ENCODE results near the gene STK24.

Gene STK24

DNA sequence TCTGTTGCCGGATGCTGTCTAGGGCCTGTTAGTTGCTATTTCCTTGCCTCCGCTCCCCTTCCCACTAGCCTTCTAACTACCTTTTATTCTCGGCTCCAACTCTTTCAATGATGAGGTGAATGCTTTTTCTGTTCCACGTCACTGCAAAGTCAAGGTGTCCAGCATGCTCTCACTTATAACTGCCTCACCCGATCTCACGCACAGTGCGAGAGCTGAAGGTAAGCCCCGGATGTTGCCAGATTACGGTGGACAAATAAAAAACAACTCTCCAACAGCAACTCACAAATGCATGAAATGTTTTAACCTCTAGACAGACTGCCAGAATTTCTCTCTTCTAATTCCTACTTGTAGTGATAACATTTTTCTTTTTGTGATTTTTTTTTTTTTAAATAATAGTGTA, 169.9 kb downstream of the STK24 start:
- no peak for DNase-seq (ENCODE audit: low spot score)

DNA sequence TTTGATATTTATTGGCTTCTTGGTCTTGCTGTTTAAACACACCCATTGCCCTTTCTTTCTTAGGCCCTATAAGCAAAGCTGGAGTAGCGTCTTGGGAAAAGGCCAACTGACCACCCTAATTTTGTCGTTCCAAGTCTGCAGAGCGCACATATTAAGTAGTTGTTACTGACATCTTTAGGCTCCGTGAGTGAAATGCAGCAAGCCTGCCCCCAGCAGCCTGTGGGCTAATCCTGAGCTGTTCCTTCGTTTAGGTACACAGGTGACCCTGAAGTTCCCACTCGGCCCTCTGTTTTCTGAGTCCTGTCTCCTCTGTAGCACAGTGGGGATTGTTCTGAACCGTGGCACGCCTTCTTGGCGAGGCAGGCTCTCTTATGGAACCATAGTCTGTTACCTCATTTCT, 170.5 kb downstream of the STK24 start:
- no peak for DNase-seq (ENCODE audit: low spot score)

DNA sequence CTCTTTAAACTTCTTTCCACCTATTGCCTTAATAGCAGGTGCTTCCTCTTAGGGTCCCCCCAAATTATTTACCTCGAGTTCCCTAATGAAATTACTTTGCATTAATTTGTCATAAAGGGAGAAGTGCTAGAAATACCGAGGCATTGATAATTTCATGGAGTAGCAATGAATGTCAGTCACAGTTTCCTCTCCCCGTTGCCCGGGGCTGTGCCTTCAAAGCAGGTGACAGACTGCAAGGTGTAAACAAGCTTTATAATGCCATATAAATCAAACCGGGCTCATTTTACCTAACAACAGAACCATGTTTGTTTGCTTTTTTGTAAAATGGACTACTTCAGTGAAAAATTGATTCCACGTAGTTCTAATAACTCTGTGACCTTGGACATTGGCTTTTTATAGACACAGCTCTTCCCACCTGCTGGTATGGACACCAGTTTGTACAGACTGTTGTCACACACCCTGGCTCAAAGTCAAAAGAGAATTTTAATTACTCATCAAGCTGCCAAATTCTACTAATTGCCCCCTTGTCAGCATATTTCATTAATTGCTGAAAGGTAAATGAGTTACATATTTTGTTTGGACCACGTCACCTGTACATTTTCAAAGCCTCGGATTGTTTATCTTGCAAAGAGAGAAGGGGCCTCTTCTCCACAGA, 171.1 kb downstream of the STK24 start:
- DNase-seq (ENCODE audit: low spot score), result no peak

DNA sequence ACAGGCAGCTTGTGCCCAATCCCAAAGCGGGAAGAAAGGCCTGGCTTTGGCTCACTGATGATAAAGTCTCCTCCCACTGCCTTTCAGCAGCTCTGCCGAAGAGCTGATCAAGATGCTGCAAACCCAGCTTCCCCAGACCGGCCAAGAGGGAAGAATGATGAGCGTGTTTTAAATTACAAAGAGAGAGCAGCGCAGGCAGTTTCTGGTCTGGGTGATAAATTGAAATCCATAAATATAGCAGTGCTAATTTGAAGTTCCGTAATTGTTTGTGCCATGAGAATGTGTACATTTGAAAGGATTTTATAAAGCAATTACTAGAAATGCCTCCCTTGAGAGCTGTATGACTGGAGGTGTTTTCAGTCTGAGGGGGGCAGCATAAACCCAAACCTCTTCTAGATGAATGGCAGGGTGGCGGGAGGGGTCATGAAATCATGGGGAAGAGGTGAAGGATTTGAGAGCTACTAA, 171.8 kb downstream of the STK24 start:
- peak; percentile 70 for DNase-seq (ENCODE audit: low spot score)

DNA sequence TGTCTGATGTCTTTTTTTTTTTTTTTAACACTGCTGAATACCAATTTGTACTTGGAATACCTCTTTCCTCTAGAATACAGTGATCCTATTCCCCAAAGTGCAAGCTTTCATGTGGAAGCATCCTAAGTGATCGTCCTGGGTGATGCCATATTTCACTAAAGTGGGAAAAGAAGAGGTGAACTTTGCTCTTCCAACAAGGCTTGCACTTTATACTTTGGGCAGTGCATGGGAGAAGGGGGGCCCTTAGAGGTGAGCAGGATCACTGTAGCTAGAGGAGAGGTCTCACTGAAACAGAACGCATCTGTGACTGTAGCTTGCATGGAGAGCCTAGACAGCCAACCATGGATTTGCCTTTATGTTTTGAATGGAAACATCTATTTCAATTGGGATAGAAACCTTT, 173.8 kb downstream of the STK24 start:
- no peak for DNase-seq (ENCODE audit: low spot score)

DNA sequence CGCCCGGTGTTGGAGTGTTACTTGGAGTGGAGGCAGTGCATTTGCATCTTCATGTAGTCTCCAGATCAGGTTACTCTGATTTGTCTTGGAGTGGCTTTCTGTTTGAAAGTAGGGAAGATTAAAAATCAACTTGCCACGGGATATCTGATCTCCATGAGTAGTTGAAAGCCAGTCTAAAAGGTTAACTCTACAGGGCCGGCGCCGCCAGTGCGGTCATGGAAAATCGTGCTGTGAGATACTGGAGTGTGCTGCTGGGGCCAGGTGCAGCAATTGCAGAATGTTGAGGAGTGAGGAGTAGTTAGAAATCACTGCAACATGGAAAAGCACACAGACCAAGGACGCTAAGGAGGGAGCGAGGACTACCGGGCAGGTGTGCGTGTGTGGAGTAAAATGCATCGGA, 175.0 kb downstream of the STK24 start:
- no peak for DNase-seq (ENCODE audit: low spot score)

DNA sequence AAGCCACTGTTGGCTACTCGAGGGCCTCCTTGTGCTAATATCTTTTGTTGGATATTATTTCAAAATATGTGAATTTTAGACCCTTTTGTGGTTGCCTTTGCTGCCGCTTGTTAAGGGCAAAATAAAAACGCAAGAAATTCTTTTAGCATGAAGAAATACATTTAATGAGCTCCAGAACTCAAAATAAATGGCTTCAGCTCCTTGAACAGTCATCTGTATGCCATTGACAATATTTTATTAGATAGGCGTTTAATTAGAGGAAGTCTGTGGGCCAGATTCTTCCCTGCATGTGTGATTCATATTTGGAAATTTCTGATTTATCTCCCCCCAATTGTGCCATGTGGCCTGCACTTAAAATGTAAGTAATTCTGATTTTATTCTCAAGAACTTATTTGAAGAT, 177.2 kb downstream of the STK24 start:
- no peak for DNase-seq (ENCODE audit: low spot score)

DNA sequence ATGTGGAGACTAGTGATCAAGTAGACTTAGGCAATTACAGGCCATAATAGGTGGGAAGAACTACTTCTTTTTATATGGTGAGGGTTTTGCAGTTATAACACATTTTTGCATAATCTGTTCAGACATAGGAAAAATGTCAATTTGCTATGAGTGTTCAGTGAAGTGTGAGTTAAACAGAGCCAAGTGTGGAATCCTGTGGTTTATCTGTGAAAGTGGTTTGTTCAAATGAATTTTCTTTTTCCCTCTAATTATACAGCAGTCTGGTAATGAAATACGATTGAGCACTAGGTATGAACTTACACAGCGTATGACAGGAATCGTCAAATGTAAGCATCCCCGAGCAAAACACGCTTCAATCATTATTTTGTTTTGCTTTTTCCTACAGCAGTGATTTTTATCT, 178.3 kb downstream of the STK24 start:
- no peak for DNase-seq (ENCODE audit: low spot score)

DNA sequence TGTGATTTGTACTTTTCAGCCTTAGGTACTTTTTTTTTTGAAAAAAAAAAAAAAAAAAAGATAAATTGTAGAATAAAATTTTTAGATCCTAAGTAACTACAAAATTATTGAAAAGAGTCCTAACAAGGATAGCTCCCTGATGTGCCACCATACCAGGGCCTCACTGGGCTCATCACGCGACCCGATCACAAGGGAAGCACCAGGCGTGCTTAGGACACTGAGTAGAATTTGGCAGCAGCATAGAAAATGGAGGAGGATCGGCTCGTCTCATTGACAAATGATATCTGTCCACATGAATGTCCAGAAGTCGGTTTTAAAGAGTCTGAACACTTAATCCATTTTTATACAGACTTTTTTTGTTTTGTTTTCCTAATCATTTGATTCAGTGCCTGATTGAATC, 179.0 kb downstream of the STK24 start:
- no peak for DNase-seq (ENCODE audit: low spot score)

DNA sequence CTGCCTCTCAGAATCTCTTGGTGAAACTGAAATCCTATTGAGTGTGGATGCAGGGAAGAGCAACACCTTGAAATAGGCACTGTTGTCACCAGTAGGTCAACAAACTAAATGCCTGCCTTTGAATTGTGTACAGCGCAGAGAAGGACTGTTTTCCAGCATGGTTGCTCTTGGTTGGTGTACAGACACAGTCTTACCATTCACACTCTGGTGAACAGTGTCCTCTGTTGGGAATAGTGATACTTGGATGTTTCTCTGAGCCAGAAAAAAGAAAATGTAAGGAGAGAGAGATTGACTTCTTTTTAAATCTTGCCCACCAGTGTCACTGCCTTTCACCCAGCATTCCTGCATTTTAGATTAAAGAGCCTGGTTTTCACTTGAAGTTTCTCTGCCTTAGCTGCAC, 179.7 kb downstream of the STK24 start:
- no peak for DNase-seq (ENCODE audit: low spot score)

DNA sequence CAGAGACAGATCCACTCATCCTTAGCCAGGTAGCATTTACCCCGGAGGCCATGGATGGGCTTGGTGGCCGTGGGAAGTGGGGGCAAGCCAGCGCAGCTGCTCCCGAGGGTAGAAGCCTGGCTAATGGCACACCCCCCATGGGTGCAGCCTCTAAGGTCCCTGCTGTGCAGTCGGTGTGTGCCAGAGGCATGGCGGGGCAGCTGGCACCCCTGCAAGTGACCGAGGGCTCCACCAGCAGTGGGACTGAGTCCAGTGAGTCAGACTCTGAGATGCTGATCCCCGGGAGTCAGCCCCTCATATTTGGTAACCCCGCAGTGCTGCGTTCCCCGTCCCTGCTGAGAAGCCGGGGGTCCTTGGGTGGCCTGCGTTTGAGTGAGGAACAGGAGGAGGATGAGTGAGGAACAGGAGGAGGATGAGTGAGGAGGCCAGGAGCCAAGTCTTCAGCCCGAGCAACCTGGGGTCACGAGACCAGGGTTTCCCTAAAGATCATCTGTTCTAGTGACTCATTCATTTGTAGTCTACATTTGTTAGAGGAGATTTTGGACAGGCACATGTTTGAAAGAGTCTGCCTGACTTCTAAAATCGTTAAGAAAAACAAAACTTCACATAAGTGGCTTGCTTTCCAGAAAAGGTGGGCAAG, 180.7 kb downstream of the STK24 start:
- DNase-seq (ENCODE audit: low spot score), result no peak
